Neural cell (in vitro differentiated cells): ENCODE data around the gene SAE1.

ENCODE experiments used
- CTCF ChIP-seq: fragments of 450-650 bp; IDR thresholded peaks from 2 replicates; pipeline ENCODE4 v1.5.1; 2014; ENCODE audit warnings: antibody characterized with exemption, mild to moderate bottlenecking, moderate library complexity; ENCODE audit not compliant: poor library complexity, severe bottlenecking
- EZH2 ChIP-seq: fragments of 200-600, 300-800 bp; shearing (Covaris generic), sonication (generic); IDR thresholded peaks from 2 replicates; pipeline ENCODE4 v1.6.1; 2014; ENCODE audit warnings: antibody characterized with exemption, low read length, borderline replicate concordance, mild to moderate bottlenecking; ENCODE audit not compliant: insufficient read depth, poor library complexity, severe bottlenecking
- RAD21 ChIP-seq: fragments of 450-650 bp; conservative IDR thresholded peaks from 2 replicates; pipeline ENCODE4 v1.6.1; 2014; ENCODE audit warnings: antibody characterized with exemption, mild to moderate bottlenecking, moderate library complexity
- TAF1 ChIP-seq: IDR thresholded peaks from 2 replicates; pipeline ENCODE4 v1.6.1; 2012; ENCODE audit warnings: low read depth

GRCh38 chr19:47120470-47121067, 10.1 kb upstream of the SAE1 start:
- no peak for TF ChIP-seq CTCF
- TF ChIP-seq TAF1, result no peak
- no peak for TF ChIP-seq EZH2
- no peak for TF ChIP-seq RAD21
